Measurements from ENCODE around the gene ALDH5A1.

GRCh38 chr6:24476631-24477030 is 18.1 kb upstream of the ALDH5A1 start:
- TF ChIP-seq, protein P1, sequence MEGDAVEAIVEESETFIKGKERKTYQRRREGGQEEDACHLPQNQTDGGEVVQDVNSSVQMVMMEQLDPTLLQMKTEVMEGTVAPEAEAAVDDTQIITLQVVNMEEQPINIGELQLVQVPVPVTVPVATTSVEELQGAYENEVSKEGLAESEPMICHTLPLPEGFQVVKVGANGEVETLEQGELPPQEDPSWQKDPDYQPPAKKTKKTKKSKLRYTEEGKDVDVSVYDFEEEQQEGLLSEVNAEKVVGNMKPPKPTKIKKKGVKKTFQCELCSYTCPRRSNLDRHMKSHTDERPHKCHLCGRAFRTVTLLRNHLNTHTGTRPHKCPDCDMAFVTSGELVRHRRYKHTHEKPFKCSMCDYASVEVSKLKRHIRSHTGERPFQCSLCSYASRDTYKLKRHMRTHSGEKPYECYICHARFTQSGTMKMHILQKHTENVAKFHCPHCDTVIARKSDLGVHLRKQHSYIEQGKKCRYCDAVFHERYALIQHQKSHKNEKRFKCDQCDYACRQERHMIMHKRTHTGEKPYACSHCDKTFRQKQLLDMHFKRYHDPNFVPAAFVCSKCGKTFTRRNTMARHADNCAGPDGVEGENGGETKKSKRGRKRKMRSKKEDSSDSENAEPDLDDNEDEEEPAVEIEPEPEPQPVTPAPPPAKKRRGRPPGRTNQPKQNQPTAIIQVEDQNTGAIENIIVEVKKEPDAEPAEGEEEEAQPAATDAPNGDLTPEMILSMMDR (IDR thresholded peaks at IDR 0.05; ENCODE audit: insufficient read depth, low read depth, low read length): no peak
- TF ChIP-seq EZH2 (IDR thresholded peaks at IDR 0.05; ENCODE audit: insufficient read depth, low read length): no peak

Measured in astrocyte (in vitro differentiated cells and primary cell).